HEK293 (cell line): ENCODE results near the gene SPEM1.

Experiments used
- CTCF ChIA-PET: fragments of 350-600 bp; formaldehyde crosslinking; extraction: SDS; loops from one replicate; lab custom pipeline; 2021; ENCODE audit warnings: antibody characterized with exemption; lab: Yijun Ruan, JAX
- POLR2A ChIA-PET: fragments of 300-600 bp; formaldehyde crosslinking; extraction: SDS; loops from one replicate; lab custom pipeline; 2020; ENCODE audit warnings: antibody characterized with exemption, inconsistent platforms; lab: Yijun Ruan, JAX
- H3K27ac ChIP-seq: fragments of 200-500 bp; sonication (Bioruptor generic); 2 replicates; pipeline ENCODE4 v1.5.1; 2014; ENCODE audit warnings: low read depth, low read length, control low read depth, inconsistent platforms; ENCODE audit errors: extremely low read depth
- H3K36me3 ChIP-seq, 2 experiments: fragments of 200-500 bp in 1 of 2; sonication (Bioruptor generic) in 1 of 2; 1 replicate in 1 of 2; 2 replicates in 1 of 2; pipeline ENCODE4 v1.5.1; 2014 to 2017; ENCODE audit warnings: inconsistent platforms in 2 of 2, low read length in 2 of 2; ENCODE audit not compliant: control insufficient read depth in 2 of 2, insufficient read depth in 1 of 2
- H3K4me1 ChIP-seq: fragments of 200-500 bp; sonication (Bioruptor generic); 2 replicates; pipeline ENCODE4 v1.5.1; 2014; ENCODE audit warnings: mild to moderate bottlenecking, low read length, inconsistent platforms; ENCODE audit not compliant: control insufficient read depth, insufficient read depth
- H3K4me3 ChIP-seq: 2 replicates; pipeline ENCODE4 v1.5.1; 2011; ENCODE audit warnings: low read depth, mild to moderate bottlenecking, control low read depth, low read length, moderate library complexity
- H3K9me3 ChIP-seq: fragments of 200-500 bp; sonication (Bioruptor generic); 2 replicates; pipeline ENCODE4 v1.5.1; 2014; ENCODE audit warnings: low read depth, low read length, inconsistent platforms; ENCODE audit not compliant: control insufficient read depth, insufficient read depth
- BCL11A ChIP-seq: fragments of 450-650 bp; formaldehyde crosslinking; IDR thresholded peaks from 2 replicates; pipeline ENCODE4 v1.5.1; 2016; ENCODE audit warnings: low read depth, missing biosample characterization, missing genetic modification characterization
- FEZF1 ChIP-seq: fragments of 450-650 bp; formaldehyde crosslinking; IDR thresholded peaks from 2 replicates; pipeline ENCODE4 v1.5.1; 2016; ENCODE audit warnings: missing biosample characterization, missing genetic modification characterization
- GLI2 ChIP-seq: fragments of 450-650 bp; formaldehyde crosslinking; IDR thresholded peaks from 2 replicates; pipeline ENCODE4; 2017; ENCODE audit warnings: missing biosample characterization, missing genetic modification characterization, low read depth, borderline replicate concordance
- GLIS2 ChIP-seq: fragments of 450-650 bp; formaldehyde crosslinking; IDR thresholded peaks from 2 replicates; pipeline ENCODE4 v1.5.1; 2016; ENCODE audit warnings: missing biosample characterization, missing genetic modification characterization
- KLF16 ChIP-seq: fragments of 450-650 bp; formaldehyde crosslinking; IDR thresholded peaks from 2 replicates; pipeline ENCODE4 v1.5.1; 2017; ENCODE audit warnings: missing biosample characterization, missing genetic modification characterization
- KLF9 ChIP-seq: fragments of 450-650 bp; formaldehyde crosslinking; IDR thresholded peaks from 2 replicates; pipeline ENCODE4 v1.5.1; 2016; ENCODE audit warnings: missing biosample characterization, missing genetic modification characterization, low read depth
- ZBTB21 ChIP-seq: fragments of 450-650 bp; formaldehyde crosslinking; IDR thresholded peaks from 2 replicates; pipeline ENCODE4 v1.5.1; 2017; ENCODE audit warnings: missing biosample characterization, missing genetic modification characterization
- ZBTB7A ChIP-seq: fragments of 450-650 bp; formaldehyde crosslinking; IDR thresholded peaks from 2 replicates; pipeline ENCODE4 v1.5.1; 2016; ENCODE audit warnings: low read depth, missing biosample characterization, missing genetic modification characterization
- ZFP41 ChIP-seq: fragments of 450-650 bp; formaldehyde crosslinking; IDR thresholded peaks from 2 replicates; pipeline ENCODE4 v1.5.1; 2016; ENCODE audit warnings: missing biosample characterization, missing genetic modification characterization, borderline replicate concordance
- ZNF174 ChIP-seq: fragments of 450-650 bp; formaldehyde crosslinking; IDR thresholded peaks from 2 replicates; pipeline ENCODE4 v1.5.0; 2017; ENCODE audit warnings: missing biosample characterization, mild to moderate bottlenecking, missing genetic modification characterization
- ZNF2 ChIP-seq: fragments of 450-650 bp; formaldehyde crosslinking; IDR thresholded peaks from 2 replicates; pipeline ENCODE4 v1.5.1; 2016; ENCODE audit warnings: missing biosample characterization, missing genetic modification characterization
- ZNF239 ChIP-seq: fragments of 450-650 bp; formaldehyde crosslinking; IDR thresholded peaks from 2 replicates; pipeline ENCODE4 v1.5.1; 2016; ENCODE audit warnings: missing biosample characterization, missing genetic modification characterization
- ZNF324 ChIP-seq: fragments of 450-650 bp; formaldehyde crosslinking; IDR thresholded peaks from 2 replicates; pipeline ENCODE4 v1.5.1; 2016; ENCODE audit warnings: missing biosample characterization, missing genetic modification characterization
- ZNF391 ChIP-seq: fragments of 450-650 bp; formaldehyde crosslinking; IDR thresholded peaks from 2 replicates; pipeline ENCODE4 v1.5.1; 2016; ENCODE audit warnings: low read depth, missing biosample characterization, missing genetic modification characterization, borderline replicate concordance
- ZNF394 ChIP-seq: fragments of 450-650 bp; formaldehyde crosslinking; IDR thresholded peaks from 2 replicates; pipeline ENCODE4 v1.5.1; 2016; ENCODE audit warnings: missing biosample characterization, missing genetic modification characterization, mild to moderate bottlenecking, moderate library complexity, borderline replicate concordance
- ZNF48 ChIP-seq: fragments of 450-650 bp; formaldehyde crosslinking; IDR thresholded peaks from 2 replicates; pipeline ENCODE4 v1.5.1; 2016; ENCODE audit warnings: missing biosample characterization, missing genetic modification characterization
- ZNF501 ChIP-seq: fragments of 450-650 bp; formaldehyde crosslinking; IDR thresholded peaks from 2 replicates; pipeline ENCODE4 v1.5.1; 2016; ENCODE audit warnings: missing biosample characterization, missing genetic modification characterization
- ZNF510 ChIP-seq: fragments of 450-650 bp; formaldehyde crosslinking; IDR thresholded peaks from 2 replicates; pipeline ENCODE4 v1.5.1; 2018; ENCODE audit warnings: mild to moderate bottlenecking, missing genetic modification characterization, missing biosample characterization; ENCODE audit not compliant: insufficient replicate concordance
- ZNF544 ChIP-seq: fragments of 450-650 bp; formaldehyde crosslinking; IDR thresholded peaks from 2 replicates; pipeline ENCODE4 v1.5.0; 2017; ENCODE audit warnings: missing biosample characterization, missing genetic modification characterization
- ZNF701 ChIP-seq: fragments of 450-650 bp; formaldehyde crosslinking; IDR thresholded peaks from 2 replicates; pipeline ENCODE4 v1.5.1; 2016; ENCODE audit warnings: missing biosample characterization, missing genetic modification characterization
- ZNF747 ChIP-seq: fragments of 450-650 bp; formaldehyde crosslinking; IDR thresholded peaks from 2 replicates; pipeline ENCODE4 v1.5.1; 2016; ENCODE audit warnings: missing biosample characterization, missing genetic modification characterization
- TF ChIP-seq, protein P1 (sequence below): fragments of 450-650 bp; formaldehyde crosslinking; IDR thresholded peaks from 2 replicates; pipeline ENCODE4 v1.5.1; 2016; ENCODE audit warnings: missing biosample characterization, missing genetic modification characterization, borderline replicate concordance
- TF ChIP-seq, protein P2 (sequence below): fragments of 450-650 bp; formaldehyde crosslinking; IDR thresholded peaks from 2 replicates; pipeline ENCODE4 v1.5.1; 2016; ENCODE audit warnings: missing biosample characterization, missing genetic modification characterization, borderline replicate concordance
- TF ChIP-seq, protein P3 (sequence below): fragments of 450-650 bp; formaldehyde crosslinking; IDR thresholded peaks from 2 replicates; pipeline ENCODE4 v1.5.1; 2016; ENCODE audit warnings: missing biosample characterization, missing genetic modification characterization
- TF ChIP-seq, protein P4 (sequence below): fragments of 450-650 bp; formaldehyde crosslinking; IDR thresholded peaks from 2 replicates; pipeline ENCODE4; 2016; ENCODE audit warnings: missing biosample characterization, missing genetic modification characterization

Gene SPEM1

DNA sequence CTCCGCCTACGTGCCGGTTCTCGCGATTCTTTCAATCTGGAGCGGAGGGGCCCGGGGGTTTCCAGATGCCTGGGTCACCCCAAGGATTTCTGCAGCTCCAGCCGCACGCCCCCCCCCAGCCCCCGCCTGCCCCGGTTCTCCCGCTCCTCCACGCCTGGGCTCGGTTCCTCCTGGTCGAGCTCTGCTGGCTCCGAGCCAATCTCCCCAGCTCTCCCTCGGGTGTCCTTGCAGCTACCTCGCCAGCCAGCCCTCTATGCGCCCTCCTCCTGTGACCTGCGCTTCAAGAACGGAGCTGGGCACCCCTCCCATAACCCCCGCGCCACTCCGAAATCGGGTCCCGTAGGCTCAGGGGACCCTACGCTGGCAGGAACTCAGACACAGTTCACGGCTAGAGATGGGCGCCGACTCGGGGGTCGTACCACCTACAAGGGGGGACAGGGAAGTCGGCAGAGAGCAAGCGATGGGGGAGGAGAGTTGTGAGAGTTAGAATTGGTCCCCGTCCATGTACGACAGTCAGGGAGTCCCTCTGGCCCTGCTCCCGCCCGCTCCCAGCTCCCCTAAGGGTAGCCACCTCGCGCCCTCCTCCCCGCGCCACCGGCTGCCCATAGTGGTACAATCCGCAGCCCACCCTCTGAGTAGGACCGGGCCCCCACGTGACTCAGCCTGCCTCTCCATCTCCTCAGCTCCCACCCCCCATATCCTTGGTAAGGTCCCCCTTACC is 20.1 kb downstream of the SPEM1 start:
- ChIA-PET CTCF (interaction anchor here (0.6 to 3.8 kb wide), 3 partner anchors 13 to 84 kb away, joined by 3 to 18 read pairs (median 5); partner anchors contain the start of gene TMEM95), POLR2A (interaction anchor here (0.5 to 3.1 kb wide), 6 partner anchors 37 to 210 kb away, joined by 3 to 21 read pairs (median 4); partner anchors contain the start of genes PLSCR3, TMEM256 and ZBTB4)
- Histone ChIP-seq H3K4me3 (peak overlapping the region; percentile 20), H3K36me3 (no peaks in the 10 kb centered on the region), H3K27ac (peak overlapping the region; percentile 74), H3K9me3 (no peaks in the 10 kb centered on the region), H3K4me1 (peaks cover 31% of the 10 kb centered on the region)
- TF ChIP-seq ZNF544 (tag by site-specific recombination) (no peak), ZBTB21 (tag by site-specific recombination) (0 out of 2 replicates have a peak, but pooled peaks have one; percentile 21), GLIS2 (peak; percentile 94), ZNF48 (tag by site-specific recombination) (no peak), ZNF2 (no peak; the same call in 1 of the 2 replicates), ZNF174 (tag by site-specific recombination) (no peak), ZNF324 (tag by site-specific recombination) (peak; percentile 48; the same call in 1 of the 2 replicates), ZNF747 (tag by site-specific recombination) (no peak), ZNF391 (tag by site-specific recombination) (peak; percentile 42; the same call in 1 of the 2 replicates), ZNF394 (peak; percentile 53; the same call in 1 of the 2 replicates), ZNF701 (tag by site-specific recombination) (no peak), ZBTB7A (tag by site-specific recombination) (peak; percentile 73; the same call in 1 of the 2 replicates), KLF9 (tag by site-specific recombination) (peak; percentile 59; the same call in 1 of the 2 replicates), KLF16 (tag by site-specific recombination) (0 out of 2 replicates have a peak, but pooled peaks have one; percentile 75), ZNF501 (tag by site-specific recombination) (peak; percentile 54; the same call in 1 of the 2 replicates), FEZF1 (no peak), ZFP41 (tag by site-specific recombination) (no peak), GLI2 (tag by site-specific recombination) (no peak), BCL11A (tag by site-specific recombination) (no peak), ZNF239 (tag by site-specific recombination) (no peak), ZNF510 (tag by site-specific recombination) (no peak)
- TF ChIP-seq, protein P1, sequence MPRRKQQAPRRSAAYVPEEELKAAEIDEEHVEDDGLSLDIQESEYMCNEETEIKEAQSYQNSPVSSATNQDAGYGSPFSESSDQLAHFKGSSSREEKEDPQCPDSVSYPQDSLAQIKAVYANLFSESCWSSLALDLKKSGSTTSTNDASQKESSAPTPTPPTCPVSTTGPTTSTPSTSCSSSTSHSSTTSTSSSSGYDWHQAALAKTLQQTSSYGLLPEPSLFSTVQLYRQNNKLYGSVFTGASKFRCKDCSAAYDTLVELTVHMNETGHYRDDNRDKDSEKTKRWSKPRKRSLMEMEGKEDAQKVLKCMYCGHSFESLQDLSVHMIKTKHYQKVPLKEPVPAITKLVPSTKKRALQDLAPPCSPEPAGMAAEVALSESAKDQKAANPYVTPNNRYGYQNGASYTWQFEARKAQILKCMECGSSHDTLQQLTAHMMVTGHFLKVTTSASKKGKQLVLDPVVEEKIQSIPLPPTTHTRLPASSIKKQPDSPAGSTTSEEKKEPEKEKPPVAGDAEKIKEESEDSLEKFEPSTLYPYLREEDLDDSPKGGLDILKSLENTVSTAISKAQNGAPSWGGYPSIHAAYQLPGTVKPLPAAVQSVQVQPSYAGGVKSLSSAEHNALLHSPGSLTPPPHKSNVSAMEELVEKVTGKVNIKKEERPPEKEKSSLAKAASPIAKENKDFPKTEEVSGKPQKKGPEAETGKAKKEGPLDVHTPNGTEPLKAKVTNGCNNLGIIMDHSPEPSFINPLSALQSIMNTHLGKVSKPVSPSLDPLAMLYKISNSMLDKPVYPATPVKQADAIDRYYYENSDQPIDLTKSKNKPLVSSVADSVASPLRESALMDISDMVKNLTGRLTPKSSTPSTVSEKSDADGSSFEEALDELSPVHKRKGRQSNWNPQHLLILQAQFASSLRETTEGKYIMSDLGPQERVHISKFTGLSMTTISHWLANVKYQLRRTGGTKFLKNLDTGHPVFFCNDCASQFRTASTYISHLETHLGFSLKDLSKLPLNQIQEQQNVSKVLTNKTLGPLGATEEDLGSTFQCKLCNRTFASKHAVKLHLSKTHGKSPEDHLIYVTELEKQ (tag by site-specific recombination), result peak; percentile 65; the same call in 1 of the 2 replicates
- TF ChIP-seq, protein P2, sequence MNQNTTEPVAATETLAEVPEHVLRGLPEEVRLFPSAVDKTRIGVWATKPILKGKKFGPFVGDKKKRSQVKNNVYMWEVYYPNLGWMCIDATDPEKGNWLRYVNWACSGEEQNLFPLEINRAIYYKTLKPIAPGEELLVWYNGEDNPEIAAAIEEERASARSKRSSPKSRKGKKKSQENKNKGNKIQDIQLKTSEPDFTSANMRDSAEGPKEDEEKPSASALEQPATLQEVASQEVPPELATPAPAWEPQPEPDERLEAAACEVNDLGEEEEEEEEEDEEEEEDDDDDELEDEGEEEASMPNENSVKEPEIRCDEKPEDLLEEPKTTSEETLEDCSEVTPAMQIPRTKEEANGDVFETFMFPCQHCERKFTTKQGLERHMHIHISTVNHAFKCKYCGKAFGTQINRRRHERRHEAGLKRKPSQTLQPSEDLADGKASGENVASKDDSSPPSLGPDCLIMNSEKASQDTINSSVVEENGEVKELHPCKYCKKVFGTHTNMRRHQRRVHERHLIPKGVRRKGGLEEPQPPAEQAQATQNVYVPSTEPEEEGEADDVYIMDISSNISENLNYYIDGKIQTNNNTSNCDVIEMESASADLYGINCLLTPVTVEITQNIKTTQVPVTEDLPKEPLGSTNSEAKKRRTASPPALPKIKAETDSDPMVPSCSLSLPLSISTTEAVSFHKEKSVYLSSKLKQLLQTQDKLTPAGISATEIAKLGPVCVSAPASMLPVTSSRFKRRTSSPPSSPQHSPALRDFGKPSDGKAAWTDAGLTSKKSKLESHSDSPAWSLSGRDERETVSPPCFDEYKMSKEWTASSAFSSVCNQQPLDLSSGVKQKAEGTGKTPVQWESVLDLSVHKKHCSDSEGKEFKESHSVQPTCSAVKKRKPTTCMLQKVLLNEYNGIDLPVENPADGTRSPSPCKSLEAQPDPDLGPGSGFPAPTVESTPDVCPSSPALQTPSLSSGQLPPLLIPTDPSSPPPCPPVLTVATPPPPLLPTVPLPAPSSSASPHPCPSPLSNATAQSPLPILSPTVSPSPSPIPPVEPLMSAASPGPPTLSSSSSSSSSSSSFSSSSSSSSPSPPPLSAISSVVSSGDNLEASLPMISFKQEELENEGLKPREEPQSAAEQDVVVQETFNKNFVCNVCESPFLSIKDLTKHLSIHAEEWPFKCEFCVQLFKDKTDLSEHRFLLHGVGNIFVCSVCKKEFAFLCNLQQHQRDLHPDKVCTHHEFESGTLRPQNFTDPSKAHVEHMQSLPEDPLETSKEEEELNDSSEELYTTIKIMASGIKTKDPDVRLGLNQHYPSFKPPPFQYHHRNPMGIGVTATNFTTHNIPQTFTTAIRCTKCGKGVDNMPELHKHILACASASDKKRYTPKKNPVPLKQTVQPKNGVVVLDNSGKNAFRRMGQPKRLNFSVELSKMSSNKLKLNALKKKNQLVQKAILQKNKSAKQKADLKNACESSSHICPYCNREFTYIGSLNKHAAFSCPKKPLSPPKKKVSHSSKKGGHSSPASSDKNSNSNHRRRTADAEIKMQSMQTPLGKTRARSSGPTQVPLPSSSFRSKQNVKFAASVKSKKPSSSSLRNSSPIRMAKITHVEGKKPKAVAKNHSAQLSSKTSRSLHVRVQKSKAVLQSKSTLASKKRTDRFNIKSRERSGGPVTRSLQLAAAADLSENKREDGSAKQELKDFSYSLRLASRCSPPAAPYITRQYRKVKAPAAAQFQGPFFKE (tag by site-specific recombination), result 0 out of 2 replicates have a peak, but pooled peaks have one; percentile 71
- TF ChIP-seq, protein P3, sequence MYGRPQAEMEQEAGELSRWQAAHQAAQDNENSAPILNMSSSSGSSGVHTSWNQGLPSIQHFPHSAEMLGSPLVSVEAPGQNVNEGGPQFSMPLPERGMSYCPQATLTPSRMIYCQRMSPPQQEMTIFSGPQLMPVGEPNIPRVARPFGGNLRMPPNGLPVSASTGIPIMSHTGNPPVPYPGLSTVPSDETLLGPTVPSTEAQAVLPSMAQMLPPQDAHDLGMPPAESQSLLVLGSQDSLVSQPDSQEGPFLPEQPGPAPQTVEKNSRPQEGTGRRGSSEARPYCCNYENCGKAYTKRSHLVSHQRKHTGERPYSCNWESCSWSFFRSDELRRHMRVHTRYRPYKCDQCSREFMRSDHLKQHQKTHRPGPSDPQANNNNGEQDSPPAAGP (tag by site-specific recombination), result peak; percentile 75; the same call in 1 of the 2 replicates
- TF ChIP-seq, protein P4, sequence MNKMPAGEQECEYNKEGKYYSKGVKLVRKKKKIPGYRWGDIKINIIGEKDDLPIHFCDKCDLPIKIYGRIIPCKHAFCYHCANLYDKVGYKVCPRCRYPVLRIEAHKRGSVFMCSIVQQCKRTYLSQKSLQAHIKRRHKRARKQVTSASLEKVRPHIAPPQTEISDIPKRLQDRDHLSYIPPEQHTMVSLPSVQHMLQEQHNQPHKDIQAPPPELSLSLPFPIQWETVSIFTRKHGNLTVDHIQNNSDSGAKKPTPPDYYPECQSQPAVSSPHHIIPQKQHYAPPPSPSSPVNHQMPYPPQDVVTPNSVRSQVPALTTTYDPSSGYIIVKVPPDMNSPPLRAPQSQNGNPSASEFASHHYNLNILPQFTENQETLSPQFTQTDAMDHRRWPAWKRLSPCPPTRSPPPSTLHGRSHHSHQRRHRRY (tag by site-specific recombination), result no peak
